NB4 (cell line): ENCODE data around the gene GTPBP3.
A peak's percentile ranks its signal among the peaks of the same experiment; 100 is the strongest.

Experiments used
- DNase-seq: peaks from one replicate; pipeline ENCODE4 v3.0.0; 2010; ENCODE audit warnings: low read depth
- H3K4me3 ChIP-seq: one replicate; pipeline ENCODE4 v1.5.1; 2011; ENCODE audit warnings: mild to moderate bottlenecking, low read depth, low read length, moderate library complexity
- CTCF ChIP-seq: IDR thresholded peaks from one replicate; pipeline ENCODE4 v1.5.1; 2012; ENCODE audit warnings: low read depth, low read length
- MAX ChIP-seq: IDR thresholded peaks from 2 replicates; pipeline ENCODE4 v1.6.1; 2011; ENCODE audit warnings: low read depth, low read length
- MYC ChIP-seq: IDR thresholded peaks from 2 replicates; pipeline ENCODE4 v1.6.1; 2011; ENCODE audit warnings: low read depth, low read length
- POLR2A ChIP-seq: IDR thresholded peaks from 2 replicates; pipeline ENCODE4 v1.6.1; 2011; ENCODE audit warnings: mild to moderate bottlenecking; ENCODE audit not compliant: insufficient read length; ENCODE audit errors: extremely low read depth

GTPBP3 gene

GRCh38 chr19:17327068-17327653, 10.2 kb upstream of the GTPBP3 start:
- H3K4me3 ChIP-seq = no peak overlapping the region
- TF ChIP-seq CTCF (no peak), MAX (no peak), MYC (no peak), POLR2A (no peak)
- DNase-seq = no peak

- TF ChIP-seq MYC = no peak
- TF ChIP-seq POLR2A = no peak
- TF ChIP-seq MAX = no peak
- TF ChIP-seq CTCF = no peak
- peak; percentile 38 for DNase-seq
- no peak overlapping the region for H3K4me3 ChIP-seq
These were observed 9.5 kb upstream of the GTPBP3 start for GRCh38 chr19:17327654-17328516.

GRCh38 chr19:17328517-17329365, 8.6 kb upstream of the GTPBP3 start:
- DNase-seq = no peak
- no peak overlapping the region for H3K4me3 ChIP-seq
- TF ChIP-seq CTCF (no peak), MYC (no peak), MAX (no peak), POLR2A (no peak)

- no peak overlapping the region for H3K4me3 ChIP-seq
- DNase-seq = no peak
- no peak for TF ChIP-seq MYC
- no peak for TF ChIP-seq POLR2A
These were observed 7.7 kb upstream of the GTPBP3 start for GRCh38 chr19:17329366-17330261.

- TF ChIP-seq MAX (no peak), MYC (no peak), POLR2A (no peak), CTCF (no peak)
- H3K4me3 ChIP-seq = no peak overlapping the region
- DNase-seq = no peak
These were observed 6.9 kb upstream of the GTPBP3 start for GRCh38 chr19:17330262-17331044.
